ENCODE measurements around the gene NFX1.
A peak's percentile ranks its signal among the peaks of the same experiment; 100 is the strongest.
"Not testable (repeated sequence)": the region's sequence is repeated elsewhere in the genome, so short reads cannot be mapped to it uniquely, and the experiment has no call there.

NFX1 gene

GRCh38 chr9:33392591-33393021 is 102.3 kb downstream of the NFX1 start:
- DNase-seq = not testable (repeated sequence)

- DNase-seq = no peak
These were observed 103.3 kb downstream of the NFX1 start for GRCh38 chr9:33393581-33393980.

GRCh38 chr9:33393986-33394385 is 103.7 kb downstream of the NFX1 start:
- not testable (repeated sequence) for DNase-seq

- not testable (repeated sequence) for DNase-seq
These were observed 105.0 kb downstream of the NFX1 start for GRCh38 chr9:33395159-33395879.

GRCh38 chr9:33397801-33398200 is 107.5 kb downstream of the NFX1 start:
- not testable (repeated sequence) for DNase-seq

GRCh38 chr9:33399047-33399446 is 108.7 kb downstream of the NFX1 start:
- DNase-seq = not testable (repeated sequence)

- DNase-seq = not testable (repeated sequence)
These were observed 111.5 kb downstream of the NFX1 start for GRCh38 chr9:33401809-33402208.

GRCh38 chr9:33402371-33402770 is 112.1 kb downstream of the NFX1 start, which contains the start of gene AQP7:
Gene AQP7, minus strand, starts transcription at chr9:33402568. Its CDS starts 1,306 bp downstream, at chr9:33401262.
- not testable (repeated sequence) for DNase-seq

- DNase-seq = no peak
These were observed 113.8 kb downstream of the NFX1 start for GRCh38 chr9:33403941-33404787.

GRCh38 chr9:33404788-33405362 is 114.6 kb downstream of the NFX1 start:
- DNase-seq = no peak

GRCh38 chr9:33407061-33407460 is 116.7 kb downstream of the NFX1 start:
- DNase-seq = no peak

GRCh38 chr9:33408087-33408486 is 117.8 kb downstream of the NFX1 start:
- no peak for DNase-seq

GRCh38 chr9:33414268-33414667 is 124.0 kb downstream of the NFX1 start:
- DNase-seq = no peak

- no peak for DNase-seq
These were observed 124.7 kb downstream of the NFX1 start for GRCh38 chr9:33414889-33415500.

- peak in 1 of 2 donors; percentile 24 for DNase-seq
These were observed 125.3 kb downstream of the NFX1 start for GRCh38 chr9:33415501-33416038.

GRCh38 chr9:33416996-33417395 is 126.7 kb downstream of the NFX1 start:
- DNase-seq = no peak

- no peak for DNase-seq
These were observed 127.8 kb downstream of the NFX1 start for GRCh38 chr9:33418090-33418489.

GRCh38 chr9:33419708-33420303 is 129.5 kb downstream of the NFX1 start:
- no peak for DNase-seq

Measured in hippocampal formation (tissue), 2 donors.